ENCODE results near the gene SERPINB12. TPM values are rescaled to one million over a fixed set of nuclear protein-coding genes. Genes with fewer than 3 reads are reported as not detected.

The SERPINB12 gene
- total RNA-seq, 4 donors from 2014 or later, result not detected

DNA sequence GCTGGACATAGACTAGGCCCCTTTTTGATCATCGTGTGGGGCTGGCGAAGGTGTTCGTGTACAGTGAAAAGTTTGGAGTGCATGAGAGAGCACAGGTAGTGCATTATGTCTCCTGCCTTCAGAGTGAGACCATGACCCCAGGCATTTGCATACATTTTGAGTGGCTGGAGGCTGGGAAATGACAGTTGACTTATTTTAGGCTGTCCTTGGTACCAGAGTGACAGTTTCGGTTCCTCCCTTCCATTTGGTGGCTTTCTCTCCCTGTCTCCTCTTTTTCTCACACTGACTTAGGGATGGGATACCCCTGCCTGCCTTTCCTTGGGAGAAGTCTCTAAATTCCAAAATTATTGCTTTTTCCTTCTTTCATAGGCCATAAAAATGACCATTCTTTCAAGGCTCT is 20.1 kb downstream of the SERPINB12 start:
- H3K4me1 ChIP-seq, result no peaks in the 10 kb centered on the region
- no peaks in the 10 kb centered on the region for H3K9me3 ChIP-seq
- no peak overlapping the region for H3K27ac ChIP-seq

DNA sequence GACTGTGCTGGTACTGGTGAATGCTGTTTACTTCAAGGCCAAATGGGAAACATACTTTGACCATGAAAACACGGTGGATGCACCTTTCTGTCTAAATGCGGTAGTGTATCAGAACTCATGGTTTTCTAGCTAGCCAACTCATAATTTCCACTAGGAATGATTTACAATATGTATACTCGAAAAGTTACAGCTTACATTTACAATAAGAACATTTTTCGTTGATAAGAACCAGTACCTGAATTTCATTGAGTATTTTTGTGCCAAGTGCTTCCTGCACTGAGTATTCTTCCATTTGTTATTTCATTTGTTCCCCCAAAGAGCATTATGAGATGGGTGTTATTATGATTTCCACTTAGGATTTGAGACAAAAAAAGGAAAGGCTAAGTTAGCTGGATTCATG is 21.9 kb downstream of the SERPINB12 start:
- intact Hi-C loops (cut with DNase I), result no loop called here
- Histone ChIP-seq H3K4me3 (replicated peaks in 1 of 3) (no peak overlapping the region), H3K27me3 (no peaks in the 10 kb centered on the region), H3K4me1 (no peaks in the 10 kb centered on the region), H3K36me3 (no peaks in the 10 kb centered on the region), H3K27ac (no peak overlapping the region), H3K9me3 (no peaks in the 10 kb centered on the region)
- WGBS, 2 donors, result 91 to 94% methylated on average over 4 of the region's 4 CpGs
- TF ChIP-seq POLR2A (IDR thresholded peaks at IDR 0.05), result no peak
- TF ChIP-seq, protein P1, sequence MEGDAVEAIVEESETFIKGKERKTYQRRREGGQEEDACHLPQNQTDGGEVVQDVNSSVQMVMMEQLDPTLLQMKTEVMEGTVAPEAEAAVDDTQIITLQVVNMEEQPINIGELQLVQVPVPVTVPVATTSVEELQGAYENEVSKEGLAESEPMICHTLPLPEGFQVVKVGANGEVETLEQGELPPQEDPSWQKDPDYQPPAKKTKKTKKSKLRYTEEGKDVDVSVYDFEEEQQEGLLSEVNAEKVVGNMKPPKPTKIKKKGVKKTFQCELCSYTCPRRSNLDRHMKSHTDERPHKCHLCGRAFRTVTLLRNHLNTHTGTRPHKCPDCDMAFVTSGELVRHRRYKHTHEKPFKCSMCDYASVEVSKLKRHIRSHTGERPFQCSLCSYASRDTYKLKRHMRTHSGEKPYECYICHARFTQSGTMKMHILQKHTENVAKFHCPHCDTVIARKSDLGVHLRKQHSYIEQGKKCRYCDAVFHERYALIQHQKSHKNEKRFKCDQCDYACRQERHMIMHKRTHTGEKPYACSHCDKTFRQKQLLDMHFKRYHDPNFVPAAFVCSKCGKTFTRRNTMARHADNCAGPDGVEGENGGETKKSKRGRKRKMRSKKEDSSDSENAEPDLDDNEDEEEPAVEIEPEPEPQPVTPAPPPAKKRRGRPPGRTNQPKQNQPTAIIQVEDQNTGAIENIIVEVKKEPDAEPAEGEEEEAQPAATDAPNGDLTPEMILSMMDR (IDR thresholded peaks at IDR 0.05), result no peak
- no peak for DNase-seq

More for the DNA sequence above, 20.1 kb downstream of the SERPINB12 start:
- 93 to 96% methylated on average over 4 of the region's 4 CpGs for WGBS, 2 donors
- Histone ChIP-seq H3K27me3 (no peaks in the 10 kb centered on the region), H3K4me3 (replicated peaks in 1 of 3) (no peak overlapping the region), H3K36me3 (no peaks in the 10 kb centered on the region)
- no peak for DNase-seq
- TF ChIP-seq POLR2A (IDR thresholded peaks at IDR 0.05), result no peak
- TF ChIP-seq, protein P1 (IDR thresholded peaks at IDR 0.05), result no peak
- intact Hi-C loops (cut with DNase I), result no loop called here

DNA sequence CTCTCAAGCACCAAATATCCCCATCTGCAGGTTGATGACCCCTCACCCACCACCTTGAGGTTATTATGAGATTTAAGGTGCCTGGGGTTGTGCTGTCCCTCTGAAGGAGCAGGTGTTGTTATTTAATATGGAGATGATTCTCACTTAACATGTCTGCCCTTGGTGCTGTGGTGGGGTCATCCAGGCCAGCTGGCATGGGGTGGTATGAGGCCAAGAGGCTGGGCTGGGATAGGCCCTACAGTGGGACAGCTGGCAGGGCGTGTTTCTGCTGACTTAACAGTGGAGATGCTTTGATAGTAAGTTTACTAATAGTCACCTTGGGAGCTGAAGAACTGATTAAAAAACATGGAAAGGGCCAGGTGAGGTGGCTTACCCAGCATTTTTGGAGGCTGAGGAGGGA is 22.4 kb downstream of the SERPINB12 start:
- Histone ChIP-seq H3K36me3 (no peaks in the 10 kb centered on the region), H3K27ac (no peak overlapping the region), H3K9me3 (no peaks in the 10 kb centered on the region), H3K4me1 (no peaks in the 10 kb centered on the region), H3K4me3 (replicated peaks in 1 of 3) (no peak overlapping the region), H3K27me3 (no peaks in the 10 kb centered on the region)
- TF ChIP-seq POLR2A (IDR thresholded peaks at IDR 0.05), result no peak
- TF ChIP-seq, protein P1 (IDR thresholded peaks at IDR 0.05), result no peak
- WGBS, 2 donors, result 87 to 92% methylated on average over 1 of the region's 1 CpG
- intact Hi-C loops (cut with DNase I), result no loop called here
- DNase-seq, result no peak

DNA sequence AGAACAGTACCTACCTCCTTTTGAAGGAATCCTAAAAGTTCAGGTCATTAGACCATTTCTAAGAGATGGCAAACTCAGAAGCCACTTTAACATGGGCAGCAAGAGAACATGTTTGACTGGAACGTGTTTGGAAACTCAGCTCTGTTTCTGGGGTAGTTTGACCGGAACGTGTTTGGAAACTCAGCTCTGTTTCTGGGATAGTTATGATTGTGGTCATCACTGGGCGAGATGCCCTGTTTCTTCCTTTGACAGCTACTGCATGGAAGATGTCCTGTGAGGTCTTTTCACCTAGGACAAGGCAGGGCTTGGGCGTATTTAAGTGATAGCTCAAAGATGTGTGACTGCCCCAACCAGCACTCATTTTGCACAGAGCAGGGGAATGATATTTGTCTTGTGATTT is 25.1 kb downstream of the SERPINB12 start:
- Histone ChIP-seq H3K36me3 (no peaks in the 10 kb centered on the region), H3K27me3 (no peaks in the 10 kb centered on the region), H3K9me3 (no peaks in the 10 kb centered on the region), H3K4me3 (replicated peaks in 1 of 3) (no peak overlapping the region), H3K27ac (no peak overlapping the region), H3K4me1 (no peaks in the 10 kb centered on the region)
- intact Hi-C loops (cut with DNase I), result no loop called here
- no peak for TF ChIP-seq POLR2A (IDR thresholded peaks at IDR 0.05)
- TF ChIP-seq, protein P1 (IDR thresholded peaks at IDR 0.05), result no peak
- no peak for DNase-seq
- 87 to 92% methylated on average over 5 of the region's 5 CpGs for WGBS, 2 donors

DNA sequence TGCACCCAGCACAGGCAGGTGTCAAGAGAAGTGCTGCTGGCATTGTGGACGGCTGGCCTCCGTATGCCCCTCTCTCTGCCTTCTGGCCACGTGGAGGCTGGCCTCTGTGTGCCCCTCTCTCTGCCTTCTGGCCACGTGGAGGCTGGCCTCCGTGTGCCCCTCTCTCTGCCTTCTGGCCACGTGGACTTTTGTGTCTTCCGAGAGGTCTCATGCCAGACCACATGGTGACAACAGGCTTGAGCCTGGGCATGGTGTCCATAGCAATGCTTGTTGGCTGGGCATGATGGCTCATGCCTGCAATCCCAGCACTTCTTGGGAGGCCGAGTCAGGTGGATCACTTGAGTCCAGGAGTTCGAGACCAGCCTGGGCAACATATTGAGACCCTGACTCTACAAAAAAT is 25.7 kb downstream of the SERPINB12 start:
- Histone ChIP-seq H3K27me3 (no peaks in the 10 kb centered on the region), H3K36me3 (no peaks in the 10 kb centered on the region), H3K9me3 (no peaks in the 10 kb centered on the region), H3K4me1 (no peaks in the 10 kb centered on the region), H3K27ac (no peak overlapping the region), H3K4me3 (replicated peaks in 1 of 3) (no peak overlapping the region)
- WGBS, 2 donors, result 80 to 86% methylated on average over 9 of the region's 9 CpGs
- TF ChIP-seq, protein P1 (IDR thresholded peaks at IDR 0.05), result no peak
- no peak for TF ChIP-seq POLR2A (IDR thresholded peaks at IDR 0.05)
- DNase-seq, result no peak
- intact Hi-C loops (cut with DNase I), result no loop called here
